ENCODE measurements around the gene ELMO3.
A peak's percentile ranks its signal among the peaks of the same experiment; 100 is the strongest.

DNA sequence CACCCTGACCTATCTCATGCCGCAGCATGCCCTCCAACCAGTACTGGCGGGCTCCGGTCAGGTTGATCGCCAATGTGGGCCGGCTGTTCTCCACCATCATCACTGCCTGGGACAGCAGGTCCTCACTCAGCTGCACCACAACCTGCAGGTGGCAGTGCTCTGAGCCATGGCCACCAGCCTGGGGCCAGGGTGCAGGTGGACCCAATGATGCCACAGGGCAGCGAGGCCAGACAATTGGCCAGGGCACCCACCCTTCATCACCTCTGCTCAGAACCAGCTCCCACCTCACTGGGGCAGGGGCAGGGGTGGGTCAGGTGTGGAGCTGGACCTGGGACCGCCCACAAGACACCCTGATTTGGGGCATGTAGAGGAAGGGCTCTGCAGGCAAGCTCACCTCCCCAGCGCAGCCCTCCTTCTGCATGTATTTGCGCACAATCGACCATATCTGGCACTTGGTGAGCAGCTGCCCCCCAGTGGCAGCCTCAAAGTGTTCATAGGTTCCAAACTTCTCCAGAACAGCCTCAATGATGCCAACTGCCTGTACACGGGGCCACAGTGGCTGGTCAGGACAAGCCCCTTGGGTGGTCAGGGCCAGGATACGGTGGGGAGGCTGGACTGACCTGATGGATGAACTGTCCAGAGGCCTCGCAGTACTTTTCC lies 19.4 kb upstream of the ELMO3 start:
- TF ChIP-seq, protein P1, sequence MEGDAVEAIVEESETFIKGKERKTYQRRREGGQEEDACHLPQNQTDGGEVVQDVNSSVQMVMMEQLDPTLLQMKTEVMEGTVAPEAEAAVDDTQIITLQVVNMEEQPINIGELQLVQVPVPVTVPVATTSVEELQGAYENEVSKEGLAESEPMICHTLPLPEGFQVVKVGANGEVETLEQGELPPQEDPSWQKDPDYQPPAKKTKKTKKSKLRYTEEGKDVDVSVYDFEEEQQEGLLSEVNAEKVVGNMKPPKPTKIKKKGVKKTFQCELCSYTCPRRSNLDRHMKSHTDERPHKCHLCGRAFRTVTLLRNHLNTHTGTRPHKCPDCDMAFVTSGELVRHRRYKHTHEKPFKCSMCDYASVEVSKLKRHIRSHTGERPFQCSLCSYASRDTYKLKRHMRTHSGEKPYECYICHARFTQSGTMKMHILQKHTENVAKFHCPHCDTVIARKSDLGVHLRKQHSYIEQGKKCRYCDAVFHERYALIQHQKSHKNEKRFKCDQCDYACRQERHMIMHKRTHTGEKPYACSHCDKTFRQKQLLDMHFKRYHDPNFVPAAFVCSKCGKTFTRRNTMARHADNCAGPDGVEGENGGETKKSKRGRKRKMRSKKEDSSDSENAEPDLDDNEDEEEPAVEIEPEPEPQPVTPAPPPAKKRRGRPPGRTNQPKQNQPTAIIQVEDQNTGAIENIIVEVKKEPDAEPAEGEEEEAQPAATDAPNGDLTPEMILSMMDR (IDR thresholded peaks at IDR 0.05), result peak; percentile 12
- no peak for TF ChIP-seq EZH2 (IDR thresholded peaks at IDR 0.05)

All from neural progenitor cell (in vitro differentiated cells).